CD1c-positive myeloid dendritic cell (primary cell): Measurements from ENCODE around the gene MYO15A.

Experiments used
- DNase-seq: peaks from one replicate; pipeline ENCODE4 v3.0.0-alpha.2; 2016; ENCODE audit errors: extremely low spot score

Gene MYO15A

GRCh38 chr17:18136357-18136756 is 27.8 kb downstream of the MYO15A start:
- no peak for DNase-seq

DNA sequence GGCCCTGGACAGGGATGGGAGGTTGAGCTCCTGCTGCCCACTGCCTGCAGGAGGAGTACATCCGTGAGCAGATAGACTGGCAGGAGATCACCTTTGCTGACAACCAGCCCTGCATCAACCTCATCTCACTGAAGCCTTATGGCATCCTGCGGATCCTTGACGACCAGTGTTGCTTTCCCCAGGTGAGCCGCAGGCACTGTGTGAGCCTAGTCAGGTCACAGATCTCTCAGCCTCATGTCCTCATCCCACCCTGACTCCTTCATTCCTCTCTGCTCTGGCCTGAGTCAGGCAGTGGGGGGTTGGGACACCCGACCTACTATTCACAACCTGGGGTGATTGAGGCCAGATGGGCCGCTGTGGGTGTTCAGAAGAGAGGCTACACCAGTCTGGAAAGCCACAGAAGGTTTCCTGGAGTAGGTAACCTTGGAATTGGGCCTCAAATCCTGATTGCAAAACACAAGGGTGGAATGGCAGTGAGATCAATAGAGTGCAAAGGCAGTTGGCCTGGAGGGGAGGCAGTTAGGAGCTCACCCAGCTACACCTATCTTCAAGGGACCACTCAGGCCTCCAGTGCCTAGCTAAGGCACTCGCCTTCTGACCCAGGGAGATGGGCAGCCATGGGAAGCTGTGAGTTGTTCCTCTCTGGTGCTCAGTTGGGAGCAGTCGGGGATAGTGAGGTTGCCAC is 29.7 kb downstream of the MYO15A start:
- no peak for DNase-seq

DNA sequence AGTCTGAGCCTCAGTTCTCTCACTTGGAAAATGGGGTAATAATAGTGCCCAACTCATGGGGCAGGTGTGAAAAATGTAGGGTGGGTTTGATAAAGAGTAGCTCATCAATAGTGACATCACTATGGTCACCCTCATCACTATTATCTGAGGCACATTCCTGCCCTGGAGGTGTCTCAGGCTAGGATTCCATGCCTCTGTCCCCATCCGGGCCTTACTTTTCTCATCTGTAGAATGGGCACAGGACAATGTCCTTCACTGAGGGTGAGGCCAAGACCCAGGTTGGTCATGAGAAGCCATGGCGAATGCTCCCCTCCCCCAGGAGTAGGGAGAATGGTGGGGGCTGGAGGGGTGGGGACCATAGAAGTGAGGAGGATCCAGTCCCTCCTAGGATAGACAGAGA is 30.5 kb downstream of the MYO15A start:
- DNase-seq = no peak

DNA sequence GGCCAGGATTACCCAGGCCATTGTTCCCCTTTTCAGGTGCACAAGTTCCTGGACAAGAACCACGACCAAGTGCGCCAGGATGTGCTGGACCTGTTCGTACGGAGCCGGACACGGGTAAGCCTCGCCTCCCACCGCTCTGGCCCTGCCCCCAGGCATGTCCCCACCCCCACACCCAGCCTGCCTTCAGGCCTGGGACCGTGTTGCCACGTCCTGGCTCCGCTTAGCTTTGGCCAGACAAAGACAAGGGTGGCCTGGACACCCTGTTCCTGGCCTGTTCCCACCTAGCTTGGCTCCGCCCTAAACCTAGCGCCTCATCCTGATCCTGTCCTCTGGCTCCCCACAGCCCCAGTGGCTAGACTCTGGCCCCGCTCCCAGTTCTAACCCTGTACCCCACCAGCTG is 30.9 kb downstream of the MYO15A start:
- DNase-seq = no peak

DNA sequence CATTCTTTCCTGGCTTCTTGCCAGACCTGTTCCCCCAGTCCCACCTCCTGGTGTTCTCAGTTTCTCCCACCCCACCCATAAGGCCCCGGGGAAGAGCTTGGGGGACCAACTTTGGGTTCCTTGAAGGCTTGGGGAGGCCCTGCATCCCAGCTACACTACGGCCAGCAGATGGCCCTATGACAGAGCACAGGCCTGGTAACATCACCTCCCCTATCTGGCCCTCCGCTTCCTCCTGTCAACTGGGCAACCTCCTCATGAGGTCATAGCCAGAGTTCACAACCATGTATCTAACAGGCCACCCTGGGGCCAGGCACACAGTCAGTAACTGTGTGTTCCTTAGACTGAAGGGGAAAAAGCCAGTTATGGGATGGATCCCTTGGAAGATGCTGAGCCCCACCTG is 31.4 kb downstream of the MYO15A start:
- no peak for DNase-seq

DNA sequence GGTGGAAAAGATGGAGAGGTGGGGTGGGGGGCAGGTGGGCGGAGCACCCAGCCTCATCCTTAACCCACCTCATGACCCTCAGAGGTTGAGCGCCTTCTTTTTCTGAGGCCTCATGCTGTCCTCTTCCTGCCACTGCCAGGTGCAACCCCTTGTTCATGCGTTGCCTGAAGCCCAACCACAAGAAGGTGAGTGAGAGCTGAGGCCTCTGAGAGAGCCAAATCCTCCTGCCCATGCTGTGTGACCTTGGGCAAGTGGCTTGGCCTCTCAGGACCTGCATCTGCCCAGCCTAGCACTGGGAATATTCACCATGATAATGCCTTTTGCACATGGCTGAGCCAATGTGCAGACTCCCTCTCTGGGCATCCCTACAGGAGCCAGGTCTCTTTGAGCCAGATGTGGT is 32.1 kb downstream of the MYO15A start:
- no peak for DNase-seq

- DNase-seq = peak; percentile 78
Observed at GRCh38 chr17:18141210-18141803, 32.8 kb downstream of the MYO15A start.

GRCh38 chr17:18142417-18142816 is 33.9 kb downstream of the MYO15A start:
- no peak for DNase-seq

DNA sequence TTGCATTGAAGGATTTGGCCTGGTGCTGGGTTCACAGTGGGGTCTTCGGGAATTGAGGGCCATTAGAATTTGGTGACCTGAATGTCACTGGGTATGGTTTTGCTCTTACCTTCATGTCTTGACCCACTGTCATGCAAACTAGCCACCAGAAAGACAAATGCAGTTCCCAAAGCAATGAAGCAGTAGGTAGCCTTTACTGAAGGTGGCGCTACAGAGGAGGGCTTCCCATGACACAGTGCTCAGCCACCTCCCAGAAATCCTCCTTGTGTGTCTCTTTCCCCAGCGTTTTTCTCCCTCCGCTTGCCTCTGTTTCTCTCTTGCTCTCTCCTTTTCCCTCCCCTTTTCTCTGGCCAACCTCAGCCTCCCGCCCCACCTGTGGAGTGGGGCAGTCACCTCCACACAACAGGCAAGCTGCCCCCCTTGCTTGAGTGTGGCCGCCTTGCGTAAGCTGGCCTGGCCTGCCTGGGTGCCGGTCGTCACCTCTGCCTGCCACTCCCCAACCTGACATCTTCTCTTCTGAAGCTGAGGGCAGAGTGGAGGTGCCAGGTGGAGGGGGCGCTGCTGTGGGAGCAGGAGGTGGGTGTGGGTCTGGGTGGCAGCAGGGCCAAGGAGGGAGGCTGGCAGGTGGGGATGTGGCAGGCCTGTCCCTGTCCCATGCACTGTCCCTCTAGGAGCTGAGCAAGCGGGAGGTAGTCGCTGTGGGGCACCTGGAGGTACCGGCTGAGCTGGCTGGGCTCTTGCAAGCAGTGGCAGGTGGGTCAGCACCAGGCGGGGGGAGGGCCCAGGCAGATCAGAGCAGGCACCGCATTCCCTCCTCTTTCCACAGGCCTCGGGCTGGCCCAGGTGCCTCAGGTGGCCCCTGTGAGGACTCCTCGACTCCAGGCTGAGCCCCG is 34.7 kb downstream of the MYO15A start:
- peak; percentile 46 for DNase-seq

DNA sequence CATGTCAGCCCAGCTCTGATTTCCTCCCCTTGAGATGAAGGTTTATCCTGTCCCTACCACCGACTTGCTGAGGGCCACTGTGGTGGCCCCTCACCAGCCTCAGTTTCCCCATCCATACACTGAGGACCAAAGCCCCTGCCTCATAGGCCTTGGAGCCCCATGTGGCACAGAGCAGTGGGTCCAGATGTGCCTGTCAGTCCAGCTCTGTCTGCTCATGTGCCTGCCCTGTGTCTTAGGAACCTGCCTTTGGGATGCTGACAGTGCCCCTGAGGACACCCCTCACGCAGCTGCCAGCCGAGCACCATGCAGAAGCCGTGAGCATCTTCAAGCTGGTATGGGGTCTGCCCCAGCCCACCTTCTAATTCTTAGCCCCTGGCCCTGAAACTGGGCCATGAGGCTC is 35.7 kb downstream of the MYO15A start:
- no peak for DNase-seq

- no peak for DNase-seq
Observed at GRCh38 chr17:18144855-18145254, 36.3 kb downstream of the MYO15A start.

GRCh38 chr17:18145811-18146210 is 37.3 kb downstream of the MYO15A start:
- no peak for DNase-seq

- DNase-seq = no peak
Observed at GRCh38 chr17:18146259-18146658, 37.7 kb downstream of the MYO15A start.

- DNase-seq = no peak
Observed at GRCh38 chr17:18146980-18147379, 38.4 kb downstream of the MYO15A start.

GRCh38 chr17:18148586-18148985 is 40.0 kb downstream of the MYO15A start:
- DNase-seq = no peak

GRCh38 chr17:18151290-18151689 is 42.7 kb downstream of the MYO15A start:
- DNase-seq = no peak

- no peak for DNase-seq
Observed at GRCh38 chr17:18155179-18155578, 46.6 kb downstream of the MYO15A start.

DNA sequence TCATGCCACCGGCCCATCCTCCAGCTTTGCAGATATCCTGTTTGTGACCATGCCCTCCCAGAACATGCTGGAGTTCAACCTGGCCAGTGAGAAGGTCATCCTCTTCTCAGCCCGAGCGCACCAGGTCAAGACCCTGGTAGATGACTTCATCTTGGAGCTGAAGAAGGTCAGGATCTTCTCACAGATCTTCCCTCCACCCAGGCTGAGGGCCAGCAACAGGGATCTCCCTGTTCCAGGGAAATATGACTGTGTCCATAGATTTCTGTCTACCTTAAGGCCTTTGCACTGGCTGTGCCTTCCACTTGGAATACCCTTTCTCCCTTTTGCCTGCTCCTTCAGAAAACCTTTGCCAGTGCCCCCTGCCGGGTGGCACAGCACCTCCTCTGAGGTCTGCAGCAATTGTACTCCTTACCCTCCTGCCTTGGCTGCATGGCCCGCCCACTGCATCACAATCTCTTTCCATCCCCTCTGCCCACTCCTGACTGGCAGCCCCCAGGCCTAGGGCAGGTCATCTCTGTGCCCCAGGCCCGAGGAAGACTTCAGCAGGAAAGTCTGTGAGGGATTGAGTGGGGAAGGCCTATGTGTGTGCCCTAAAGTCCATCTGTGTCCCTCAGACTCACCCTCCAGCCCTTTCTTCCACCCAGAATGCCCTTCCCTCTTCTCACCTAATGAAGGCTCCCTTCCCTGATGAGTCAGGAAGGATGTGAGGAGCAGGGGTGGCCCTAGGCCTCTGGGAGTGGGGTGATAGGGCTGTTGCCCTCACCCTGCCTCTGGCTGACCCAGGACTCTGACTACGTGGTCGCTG is 47.8 kb downstream of the MYO15A start:
- DNase-seq = peak; percentile 38

DNA sequence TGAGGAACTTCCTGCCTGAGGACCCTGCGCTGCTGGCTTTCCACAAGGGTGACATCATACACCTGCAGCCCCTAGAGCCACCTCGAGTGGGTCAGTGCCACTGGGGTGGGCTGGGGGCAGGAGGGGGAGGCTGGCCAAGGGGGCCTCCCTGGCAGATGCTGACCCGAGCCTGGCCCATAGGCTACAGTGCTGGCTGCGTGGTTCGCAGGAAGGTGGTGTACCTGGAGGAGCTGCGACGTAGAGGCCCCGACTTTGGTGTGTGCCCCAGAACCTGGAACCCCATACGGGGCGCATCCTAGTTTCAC is 48.4 kb downstream of the MYO15A start:
- no peak for DNase-seq

GRCh38 chr17:18157354-18157985 is 48.9 kb downstream of the MYO15A start:
- peak; percentile 54 for DNase-seq

- peak; percentile 97 for DNase-seq
Observed at GRCh38 chr17:18158022-18158600, 49.6 kb downstream of the MYO15A start.
